Mesendoderm (in vitro differentiated cells): ENCODE results near the gene CCSER1.
A peak's percentile ranks its signal among the peaks of the same experiment; 100 is the strongest.

ENCODE experiments used
- DNase-seq: peaks from one replicate; pipeline ENCODE4 v3.0.0; 2013
- H2AK5ac ChIP-seq: 2 replicates; pipeline ENCODE4 v1.6.1; 2013; ENCODE audit warnings: low read length, inconsistent platforms
- H2BK120ac ChIP-seq: 2 replicates; pipeline ENCODE4 v1.6.1; 2013; ENCODE audit warnings: low read depth, mild to moderate bottlenecking, low read length, moderate library complexity, mixed read lengths
- H2BK15ac ChIP-seq: replicated peaks from 2 replicates; pipeline ENCODE4 v1.6.1; 2013; ENCODE audit warnings: low read depth, mild to moderate bottlenecking, moderate library complexity
- H2BK5ac ChIP-seq: 2 replicates; pipeline ENCODE4 v1.6.1; 2013; ENCODE audit warnings: low read length, inconsistent platforms
- H3K18ac ChIP-seq: 2 replicates; pipeline ENCODE4 v1.6.1; 2013; ENCODE audit warnings: mild to moderate bottlenecking, low read length, mixed read lengths
- H3K23ac ChIP-seq: one replicate; pipeline ENCODE4 v1.6.1; 2013; ENCODE audit warnings: low read length
- H3K27ac ChIP-seq: 2 replicates; pipeline ENCODE4 v1.5.1; 2013; ENCODE audit warnings: low read depth, mild to moderate bottlenecking, inconsistent platforms, low read length, moderate library complexity
- H3K27me3 ChIP-seq: 2 replicates; pipeline ENCODE4 v1.6.1; 2013; ENCODE audit warnings: low read length, control low read depth, mild to moderate bottlenecking, inconsistent platforms; ENCODE audit not compliant: insufficient read depth, poor library complexity
- H3K36me3 ChIP-seq: 2 replicates; pipeline ENCODE4 v1.6.1; 2013; ENCODE audit warnings: low read length, inconsistent platforms; ENCODE audit not compliant: control insufficient read depth, insufficient read depth
- H3K4ac ChIP-seq: one replicate; pipeline ENCODE4 v1.6.1; 2013; ENCODE audit warnings: low read depth, mild to moderate bottlenecking, low read length, moderate library complexity
- H3K4me1 ChIP-seq: 2 replicates; pipeline ENCODE4 v1.6.1; 2013; ENCODE audit warnings: low read depth, low read length, inconsistent platforms; ENCODE audit not compliant: control insufficient read depth
- H3K4me2 ChIP-seq: 2 replicates; pipeline ENCODE4 v1.6.1; 2013; ENCODE audit warnings: low read length
- H3K4me3 ChIP-seq: 2 replicates; pipeline ENCODE4 v1.5.1; 2013; ENCODE audit warnings: mild to moderate bottlenecking, low read length
- H3K56ac ChIP-seq: one replicate; pipeline ENCODE4 v1.6.1; 2013; ENCODE audit warnings: low read length
- H3K79me1 ChIP-seq: 2 replicates; pipeline ENCODE4 v1.6.1; 2013; ENCODE audit warnings: low read length, inconsistent platforms
- H3K79me2 ChIP-seq: 2 replicates; pipeline ENCODE4 v1.6.1; 2013; ENCODE audit warnings: mild to moderate bottlenecking, low read length; ENCODE audit not compliant: control insufficient read depth, insufficient read depth
- H3K9ac ChIP-seq: 2 replicates; pipeline ENCODE4 v1.6.1; 2013; ENCODE audit warnings: low read length, inconsistent platforms
- H4K5ac ChIP-seq: one replicate; pipeline ENCODE4 v1.6.1; 2013; ENCODE audit warnings: low read length
- H4K8ac ChIP-seq: one replicate; pipeline ENCODE4 v1.6.1; 2013; ENCODE audit warnings: low read depth, mild to moderate bottlenecking, control low read depth, low read length, moderate library complexity
- WGBS: extraction: QIAGEN DNeasy Blood & Tissue Kit; methylation state at CpG from one replicate; pipeline ENCODE4 v1.1.7; 2013; ENCODE audit warnings: low lambda C conversion rate, missing lambda C conversion rate; ENCODE audit not compliant: insufficient coverage; ENCODE audit errors: extremely low coverage; 5-methylcytosine and 5-hydroxymethylcytosine counted together

The CCSER1 gene

DNA sequence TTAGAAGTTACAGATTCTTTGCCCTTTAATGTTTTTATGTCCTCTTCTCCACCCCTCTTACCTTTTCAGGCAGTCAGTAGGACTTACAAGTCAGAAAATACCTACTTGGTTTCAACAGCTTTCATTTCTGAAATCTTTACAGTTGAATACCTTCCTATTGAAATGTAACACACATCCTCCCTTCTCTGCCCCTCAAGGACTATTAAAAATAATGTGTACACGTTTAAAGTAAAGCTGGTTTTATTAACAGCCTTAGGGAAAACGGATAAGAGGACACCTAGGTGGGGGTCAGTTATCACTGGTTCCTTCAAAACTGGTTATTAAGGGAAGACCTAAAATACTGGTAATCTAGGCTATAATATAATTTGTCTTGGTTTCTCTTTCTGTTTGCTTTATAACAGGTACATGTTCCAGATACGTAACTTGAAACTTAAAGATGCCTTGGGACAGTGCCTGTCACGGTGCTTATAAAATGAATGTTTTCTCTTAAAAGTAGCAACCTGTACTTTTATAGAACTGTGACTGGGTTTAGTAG, 1.8 kb downstream of the CCSER1 start:
- no peaks in the 10 kb centered on the region for H3K27me3 ChIP-seq
- H4K5ac ChIP-seq, result no peak overlapping the region
- H3K4ac ChIP-seq, result no peak overlapping the region
- H2BK15ac ChIP-seq, result no peak overlapping the region
- no peak overlapping the region for H3K4me3 ChIP-seq
- H3K79me2 ChIP-seq, result no peaks in the 10 kb centered on the region
- DNase-seq, result no peak
- H3K56ac ChIP-seq, result no peak overlapping the region
- H3K4me2 ChIP-seq, result no peak overlapping the region
- H2BK5ac ChIP-seq, result no peak overlapping the region
- no peak overlapping the region for H2AK5ac ChIP-seq
- no peak overlapping the region for H2BK120ac ChIP-seq
- H3K18ac ChIP-seq, result no peak overlapping the region
- no CpG with 5 or more reads among the region's 4 CpGs for WGBS
- no peak overlapping the region for H3K23ac ChIP-seq
- H4K8ac ChIP-seq, result no peak overlapping the region
- no peaks in the 10 kb centered on the region for H3K4me1 ChIP-seq
- H3K79me1 ChIP-seq, result no peaks in the 10 kb centered on the region
- no peak overlapping the region for H3K27ac ChIP-seq
- H3K36me3 ChIP-seq, result no peaks in the 10 kb centered on the region
- H3K9ac ChIP-seq, result no peak overlapping the region

DNA sequence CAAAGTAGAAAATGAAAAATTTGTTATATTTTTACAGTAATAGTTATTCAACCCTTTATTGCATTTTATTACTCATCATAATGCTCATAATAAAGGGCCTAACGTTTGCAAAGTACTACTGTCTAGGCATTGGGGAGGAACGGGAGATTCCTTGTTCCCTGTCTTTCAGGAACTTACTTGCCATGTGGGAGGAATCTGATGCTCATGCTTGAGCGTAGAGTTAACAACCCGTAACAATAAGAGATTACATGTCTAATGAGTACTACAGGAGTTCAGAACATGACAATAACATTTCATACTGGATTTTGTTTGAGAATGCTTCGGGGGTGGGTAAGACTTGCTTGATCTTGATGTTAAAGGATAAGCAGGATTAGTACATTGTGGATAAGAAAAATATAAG, 2.9 kb downstream of the CCSER1 start:
- no peaks in the 10 kb centered on the region for H3K79me2 ChIP-seq
- no peak for DNase-seq
- no peak overlapping the region for H3K4ac ChIP-seq
- no CpG with 5 or more reads among the region's 5 CpGs for WGBS
- no peak overlapping the region for H3K4me3 ChIP-seq
- no peak overlapping the region for H3K27ac ChIP-seq
- no peaks in the 10 kb centered on the region for H3K79me1 ChIP-seq
- no peak overlapping the region for H3K4me2 ChIP-seq
- H3K36me3 ChIP-seq, result no peaks in the 10 kb centered on the region
- H2BK5ac ChIP-seq, result no peak overlapping the region
- H3K56ac ChIP-seq, result no peak overlapping the region
- H3K9ac ChIP-seq, result no peak overlapping the region
- no peaks in the 10 kb centered on the region for H3K27me3 ChIP-seq
- no peak overlapping the region for H2AK5ac ChIP-seq
- no peak overlapping the region for H3K23ac ChIP-seq
- no peak overlapping the region for H3K18ac ChIP-seq
- H2BK120ac ChIP-seq, result no peak overlapping the region
- H4K8ac ChIP-seq, result no peak overlapping the region
- H4K5ac ChIP-seq, result no peak overlapping the region
- no peak overlapping the region for H2BK15ac ChIP-seq
- no peaks in the 10 kb centered on the region for H3K4me1 ChIP-seq

DNA sequence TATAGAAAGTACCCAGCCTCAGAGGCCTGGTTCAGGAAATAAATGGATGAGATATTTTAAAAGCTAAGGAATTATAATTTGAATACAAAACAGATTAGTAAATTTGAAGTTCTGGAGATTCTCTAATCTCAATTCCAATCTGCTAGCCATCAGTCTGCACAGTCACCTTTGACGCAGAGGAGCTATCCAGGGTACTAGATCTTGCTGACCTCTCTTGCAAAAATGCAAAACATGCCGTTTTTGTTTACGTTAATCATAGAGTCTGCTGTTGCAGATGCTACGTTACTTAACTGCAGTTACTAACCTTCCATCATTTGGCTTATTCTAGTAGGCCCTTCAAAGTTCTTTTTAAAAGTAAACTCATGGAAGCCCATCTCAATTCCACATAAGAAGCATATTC, 10.4 kb downstream of the CCSER1 start:
- no peaks in the 10 kb centered on the region for H3K27me3 ChIP-seq
- WGBS, result no CpG with 5 or more reads among the region's 4 CpGs
- no peak overlapping the region for H3K9ac ChIP-seq
- H3K4ac ChIP-seq, result no peak overlapping the region
- H2AK5ac ChIP-seq, result no peak overlapping the region
- no peak overlapping the region for H4K5ac ChIP-seq
- no peak overlapping the region for H2BK5ac ChIP-seq
- peak; percentile 41 for DNase-seq
- H3K18ac ChIP-seq, result no peak overlapping the region
- no peak overlapping the region for H4K8ac ChIP-seq
- H3K79me2 ChIP-seq, result no peaks in the 10 kb centered on the region
- no peaks in the 10 kb centered on the region for H3K4me1 ChIP-seq
- H3K23ac ChIP-seq, result no peak overlapping the region
- H3K36me3 ChIP-seq, result no peaks in the 10 kb centered on the region
- H3K4me3 ChIP-seq, result no peak overlapping the region
- H2BK120ac ChIP-seq, result no peak overlapping the region
- no peak overlapping the region for H3K27ac ChIP-seq
- H3K4me2 ChIP-seq, result no peak overlapping the region
- no peaks in the 10 kb centered on the region for H3K79me1 ChIP-seq
- no peak overlapping the region for H2BK15ac ChIP-seq
- H3K56ac ChIP-seq, result no peak overlapping the region

DNA sequence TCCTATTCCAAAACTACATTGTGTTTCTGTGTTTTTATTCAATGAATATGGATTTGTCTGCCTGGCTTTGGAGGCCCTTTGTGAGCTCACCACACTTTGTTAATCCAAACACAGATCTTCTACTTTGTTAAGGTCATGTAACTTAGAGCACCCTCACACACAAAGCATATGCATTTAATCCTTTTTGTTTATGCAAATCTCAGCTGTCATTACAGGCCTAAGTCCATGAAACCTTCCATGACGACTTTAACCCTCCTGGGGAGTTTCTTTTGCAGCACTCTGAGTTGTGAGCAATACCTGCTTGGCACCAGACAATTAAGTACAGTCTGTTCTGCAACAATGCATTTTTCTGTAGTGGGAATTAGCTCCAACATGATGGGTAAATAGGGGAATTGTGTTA, 14.9 kb downstream of the CCSER1 start:
- Histone ChIP-seq H3K56ac (no peak overlapping the region), H3K4me1 (no peaks in the 10 kb centered on the region), H3K4me3 (no peak overlapping the region), H3K27me3 (no peaks in the 10 kb centered on the region), H3K79me1 (no peaks in the 10 kb centered on the region), H3K4me2 (no peak overlapping the region), H3K4ac (no peak overlapping the region), H3K23ac (no peak overlapping the region), H3K27ac (no peak overlapping the region), H2BK15ac (no peak overlapping the region), H3K36me3 (no peaks in the 10 kb centered on the region), H3K18ac (no peak overlapping the region), H3K79me2 (no peaks in the 10 kb centered on the region), H2BK120ac (no peak overlapping the region), H2BK5ac (no peak overlapping the region), H4K5ac (no peak overlapping the region), H4K8ac (no peak overlapping the region), H2AK5ac (no peak overlapping the region), H3K9ac (no peak overlapping the region)
- no peak for DNase-seq
- WGBS, result no CpG with 5 or more reads among the region's 1 CpG

DNA sequence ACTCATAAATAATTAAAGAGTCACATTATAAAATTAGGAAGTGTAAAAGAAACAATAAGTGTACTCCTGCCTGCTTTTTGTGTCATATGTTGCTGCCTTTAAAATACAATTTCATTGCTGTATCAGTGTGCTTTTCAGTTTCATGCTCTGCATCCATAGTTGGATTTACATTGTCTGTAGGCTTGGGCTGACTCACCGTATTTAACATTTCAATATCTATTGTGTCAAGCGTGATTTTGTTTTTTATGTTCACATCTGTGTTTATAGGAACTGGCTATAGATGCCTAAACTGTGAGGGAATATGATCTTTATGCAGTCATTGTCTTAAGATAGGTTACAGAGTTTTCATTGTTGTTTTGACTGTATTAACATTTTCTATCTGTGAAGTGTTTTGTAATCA, 18.1 kb downstream of the CCSER1 start:
- H3K79me2 ChIP-seq, result no peaks in the 10 kb centered on the region
- no CpG with 5 or more reads among the region's 2 CpGs for WGBS
- H2AK5ac ChIP-seq, result no peak overlapping the region
- H2BK5ac ChIP-seq, result no peak overlapping the region
- no peak overlapping the region for H3K4me2 ChIP-seq
- H3K56ac ChIP-seq, result no peak overlapping the region
- H3K9ac ChIP-seq, result no peak overlapping the region
- no peak overlapping the region for H2BK15ac ChIP-seq
- no peaks in the 10 kb centered on the region for H3K27me3 ChIP-seq
- no peaks in the 10 kb centered on the region for H3K36me3 ChIP-seq
- no peak overlapping the region for H3K4ac ChIP-seq
- no peaks in the 10 kb centered on the region for H3K4me1 ChIP-seq
- no peak overlapping the region for H4K8ac ChIP-seq
- no peak overlapping the region for H4K5ac ChIP-seq
- no peaks in the 10 kb centered on the region for H3K79me1 ChIP-seq
- no peak overlapping the region for H2BK120ac ChIP-seq
- no peak overlapping the region for H3K18ac ChIP-seq
- no peak overlapping the region for H3K4me3 ChIP-seq
- no peak for DNase-seq
- no peak overlapping the region for H3K23ac ChIP-seq
- H3K27ac ChIP-seq, result no peak overlapping the region

DNA sequence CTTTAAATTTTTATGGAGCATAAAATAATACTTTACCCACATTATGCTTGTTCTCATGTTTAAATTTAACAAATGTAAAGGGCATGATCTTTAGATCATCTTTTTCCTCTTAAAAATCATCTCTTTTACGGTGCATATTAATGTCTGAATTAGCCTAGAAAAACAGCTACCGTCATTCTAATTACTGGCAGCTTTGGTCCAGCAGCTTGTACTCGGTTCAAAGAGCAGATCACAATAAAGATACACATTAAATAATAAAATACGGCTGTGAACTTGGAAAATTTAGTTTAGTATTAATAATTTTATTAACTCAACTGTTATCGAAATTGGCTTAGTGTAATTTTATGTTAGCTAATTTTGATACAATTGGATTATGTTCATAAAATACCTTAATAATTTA, 19.1 kb downstream of the CCSER1 start:
- no peaks in the 10 kb centered on the region for H3K4me1 ChIP-seq
- H4K8ac ChIP-seq, result no peak overlapping the region
- H3K4me3 ChIP-seq, result no peak overlapping the region
- no peak overlapping the region for H2BK120ac ChIP-seq
- no peak overlapping the region for H3K23ac ChIP-seq
- H3K79me1 ChIP-seq, result no peaks in the 10 kb centered on the region
- H3K36me3 ChIP-seq, result no peaks in the 10 kb centered on the region
- no peak overlapping the region for H3K4me2 ChIP-seq
- H4K5ac ChIP-seq, result no peak overlapping the region
- no peaks in the 10 kb centered on the region for H3K79me2 ChIP-seq
- no peak overlapping the region for H3K27ac ChIP-seq
- 100% methylated on average over 2 of the region's 5 CpGs for WGBS
- H3K9ac ChIP-seq, result no peak overlapping the region
- H3K4ac ChIP-seq, result no peak overlapping the region
- no peak overlapping the region for H2BK15ac ChIP-seq
- H3K56ac ChIP-seq, result no peak overlapping the region
- no peak overlapping the region for H2AK5ac ChIP-seq
- H3K18ac ChIP-seq, result no peak overlapping the region
- H3K27me3 ChIP-seq, result no peaks in the 10 kb centered on the region
- no peak for DNase-seq
- H2BK5ac ChIP-seq, result no peak overlapping the region
